Activated CD4-positive, alpha-beta T cell treated with anti-CD3 and anti-CD28 coated beads for 48 hours (primary cell): Measurements from ENCODE around the gene CTAGE8.
"Not testable (repeated sequence)": the region's sequence is repeated elsewhere in the genome, so short reads cannot be mapped to it uniquely, and the experiment has no call there.

Experiments used
- DNase-seq: peaks from one replicate; pipeline ENCODE4 v3.0.0-alpha.2; 2020

The CTAGE8 gene

GRCh38 chr7:144269188-144269587, at the start of gene CTAGE8:
Gene CTAGE8, minus strand, starts transcription at chr7:144269288. Its CDS starts 38 bp downstream, at chr7:144269250.
- DNase-seq: not testable (repeated sequence)

- DNase-seq: not testable (repeated sequence)
These were observed 48.4 kb upstream of the CTAGE8 start for GRCh38 chr7:144317537-144317936.

- not testable (repeated sequence) for DNase-seq
These were observed 42.9 kb upstream of the CTAGE8 start, which contains the start of gene OR2A1 for GRCh38 chr7:144311872-144312469. Gene OR2A1, plus strand, starts transcription at chr7:144312419. Its CDS starts 5,706 bp downstream, at chr7:144318125.

GRCh38 chr7:144311218-144311617, 42.1 kb upstream of the CTAGE8 start:
- DNase-seq: not testable (repeated sequence)

- not testable (repeated sequence) for DNase-seq
These were observed 40.6 kb upstream of the CTAGE8 start for GRCh38 chr7:144309702-144310101.

- DNase-seq: not testable (repeated sequence)
These were observed 36.1 kb upstream of the CTAGE8 start for GRCh38 chr7:144305156-144305555.

GRCh38 chr7:144303607-144304006, 34.5 kb upstream of the CTAGE8 start:
- not testable (repeated sequence) for DNase-seq

- DNase-seq: not testable (repeated sequence)
These were observed 33.7 kb upstream of the CTAGE8 start for GRCh38 chr7:144302578-144303303.

GRCh38 chr7:144293794-144294499, 24.9 kb upstream of the CTAGE8 start:
- DNase-seq: not testable (repeated sequence)

GRCh38 chr7:144292384-144293161, 23.5 kb upstream of the CTAGE8 start:
- not testable (repeated sequence) for DNase-seq

- not testable (repeated sequence) for DNase-seq
These were observed 22.5 kb upstream of the CTAGE8 start for GRCh38 chr7:144291607-144292006.

GRCh38 chr7:144287171-144287784, 18.2 kb upstream of the CTAGE8 start:
- not testable (repeated sequence) for DNase-seq

- DNase-seq: not testable (repeated sequence)
These were observed 14.6 kb upstream of the CTAGE8 start for GRCh38 chr7:144283716-144284115.

- not testable (repeated sequence) for DNase-seq
These were observed 13.4 kb upstream of the CTAGE8 start for GRCh38 chr7:144282490-144282889.

- DNase-seq: not testable (repeated sequence)
These were observed 12.9 kb upstream of the CTAGE8 start for GRCh38 chr7:144281981-144282380.

GRCh38 chr7:144280010-144280409, 10.9 kb upstream of the CTAGE8 start:
- DNase-seq: not testable (repeated sequence)

GRCh38 chr7:144275281-144275680, 6.2 kb upstream of the CTAGE8 start:
- DNase-seq: not testable (repeated sequence)

- DNase-seq: not testable (repeated sequence)
These were observed 4.4 kb downstream of the CTAGE8 start, which contains the start of gene OR2A7 for GRCh38 chr7:144264692-144265091. Gene OR2A7, minus strand, starts transcription at chr7:144264792. Its CDS starts 5,164 bp downstream, at chr7:144259628.

GRCh38 chr7:144262128-144262527, 7.0 kb downstream of the CTAGE8 start:
- not testable (repeated sequence) for DNase-seq

GRCh38 chr7:144259067-144259466, 10.0 kb downstream of the CTAGE8 start:
- not testable (repeated sequence) for DNase-seq

GRCh38 chr7:144256112-144256511, 13.0 kb downstream of the CTAGE8 start:
- DNase-seq: no peak

- no peak for DNase-seq
These were observed 13.6 kb downstream of the CTAGE8 start for GRCh38 chr7:144255471-144255897.
